MCF 10A (cell line): ENCODE results near the gene PRKN. TPM values are rescaled to one million over a fixed set of nuclear protein-coding genes. Genes with fewer than 3 reads are reported as not detected.
A peak's percentile ranks its signal among the peaks of the same experiment; 100 is the strongest.

Experiments used
- BruUV-seq: library from RNA; stranded (reverse); fragments of 400-500 nt; replicated peaks from 2 replicates; lab custom pipeline; 2021; lab: Mats Ljungman, UMichigan
- CTCF ChIA-PET: fragments of 300-600 bp; sonication (Branson Sonifier 250); formaldehyde crosslinking; extraction: SDS; loops from one replicate; lab custom pipeline; 2021; ENCODE audit warnings: antibody characterized with exemption, inconsistent platforms; lab: Yijun Ruan, JAX
- POLR2A ChIA-PET: fragments of 300-600, 350-650 bp; sonication (Branson Sonifier 250); formaldehyde crosslinking; extraction: SDS; loops from one replicate; lab custom pipeline; 2020; ENCODE audit warnings: antibody characterized with exemption, inconsistent platforms; lab: Yijun Ruan, JAX
- DNase-seq: peaks from one replicate; pipeline ENCODE4 v3.0.0-alpha.2; 2018; ENCODE audit not compliant: unreplicated experiment
- H3K27ac Mint-ChIP-seq: one replicate; pipeline ENCODE4 v1.8.0; 2022; ENCODE audit warnings: mild to moderate bottlenecking, low read depth, mixed read lengths; ENCODE audit not compliant: unreplicated experiment
- H3K27me3 Mint-ChIP-seq: one replicate; pipeline ENCODE4 v1.8.0; 2022; ENCODE audit warnings: mixed read lengths; ENCODE audit not compliant: insufficient read depth, unreplicated experiment
- H3K36me3 Mint-ChIP-seq: one replicate; pipeline ENCODE4 v1.8.0; 2022; ENCODE audit warnings: mild to moderate bottlenecking, moderate library complexity, mixed read lengths; ENCODE audit not compliant: insufficient read depth, unreplicated experiment
- H3K4me1 Mint-ChIP-seq: one replicate; pipeline ENCODE4 v1.8.0; 2022; ENCODE audit warnings: mixed read lengths; ENCODE audit not compliant: insufficient read depth, unreplicated experiment
- H3K4me3 Mint-ChIP-seq: one replicate; pipeline ENCODE4 v1.8.0; 2022; ENCODE audit warnings: mild to moderate bottlenecking, moderate library complexity, mixed read lengths; ENCODE audit not compliant: unreplicated experiment
- H3K9me3 Mint-ChIP-seq: one replicate; pipeline ENCODE4 v1.8.0; 2022; ENCODE audit warnings: mixed read lengths; ENCODE audit not compliant: unreplicated experiment
- intact Hi-C: fragments of 100-400 bp; cut with micrococcal nuclease; formaldehyde crosslinking; loops from 2 replicates; pipeline ENCODE4 v1.14.1; 2022
- total RNA-seq: library from RNA; stranded (reverse); gene quantifications from 2 replicates; pipeline ENCODE4 v1.2.3, GENCODE V29; 2022
- TF ChIP-seq, protein P1 (sequence below): fragments of 200-600 bp; IDR thresholded peaks from one replicate; pipeline ENCODE4 v1.8.0; 2022; ENCODE audit warnings: antibody characterized with exemption, mild to moderate bottlenecking; ENCODE audit not compliant: unreplicated experiment

PRKN gene
- total RNA-seq, 1 experiment from 2014 or later = 2.5 TPM

DNA sequence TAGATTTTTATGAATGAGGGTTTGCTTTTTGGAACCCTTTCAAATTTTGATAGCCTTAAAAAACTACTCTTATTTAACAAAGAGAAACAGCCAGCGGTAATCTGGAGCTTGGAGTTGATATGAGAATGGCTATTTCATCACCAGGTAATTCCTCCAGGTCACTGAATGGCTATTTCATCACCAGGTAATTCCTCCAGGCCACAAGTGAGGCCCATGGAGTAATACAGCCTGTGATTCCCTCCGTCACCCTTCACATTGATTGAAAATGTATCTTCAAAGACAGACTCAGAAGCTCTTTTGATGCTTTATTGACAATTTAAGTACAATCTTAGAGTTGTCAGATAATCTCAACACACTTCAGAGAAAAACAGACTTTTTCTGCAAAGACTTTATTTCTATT, 1380.4 kb downstream of the PRKN start:
- POLR2A ChIA-PET = interaction anchor here (1.0 kb wide), 1 partner anchor 8 kb away, joined by 3 read pairs; no protein-coding TSS in a partner anchor
- no peaks in the 10 kb centered on the region for H3K27me3 Mint-ChIP-seq
- CTCF ChIA-PET = no interaction called here

DNA sequence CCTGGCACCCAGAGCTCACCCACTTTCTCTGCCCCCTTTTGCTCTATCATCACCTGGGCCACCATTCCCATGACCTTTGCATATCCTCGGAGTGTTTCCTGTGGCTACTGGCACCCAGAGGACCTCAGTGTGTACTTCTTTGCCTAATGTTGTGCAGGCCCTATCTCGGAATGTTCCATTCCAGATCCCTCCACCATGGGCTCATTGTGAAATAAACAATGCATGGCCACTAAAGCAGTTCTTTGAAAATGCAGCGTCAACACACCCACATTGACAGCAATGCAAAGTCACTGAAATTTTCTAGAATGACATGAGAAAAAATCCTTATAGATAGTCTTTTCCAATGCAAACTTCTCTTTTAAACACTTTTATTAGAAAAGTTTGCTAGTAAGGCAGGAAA, 1380.8 kb downstream of the PRKN start:
- Mint-ChIP-seq H3K27ac (no peak overlapping the region), H3K4me3 (no peak overlapping the region), H3K36me3 (no peaks in the 10 kb centered on the region), H3K27me3 (no peaks in the 10 kb centered on the region), H3K4me1 (no peaks in the 10 kb centered on the region), H3K9me3 (no peaks in the 10 kb centered on the region)
- POLR2A ChIA-PET = interaction anchor here (1.0 kb wide), 1 partner anchor 9 kb away, joined by 3 read pairs; no protein-coding TSS in a partner anchor
- BruUV-seq = no TSS peak
- no peak for DNase-seq
- CTCF ChIA-PET = interaction anchor here (0.6 kb wide), 1 partner anchor 84 kb away, joined by 3 read pairs; no protein-coding TSS in a partner anchor
- intact Hi-C loops = no loop called here
- TF ChIP-seq, protein P1, sequence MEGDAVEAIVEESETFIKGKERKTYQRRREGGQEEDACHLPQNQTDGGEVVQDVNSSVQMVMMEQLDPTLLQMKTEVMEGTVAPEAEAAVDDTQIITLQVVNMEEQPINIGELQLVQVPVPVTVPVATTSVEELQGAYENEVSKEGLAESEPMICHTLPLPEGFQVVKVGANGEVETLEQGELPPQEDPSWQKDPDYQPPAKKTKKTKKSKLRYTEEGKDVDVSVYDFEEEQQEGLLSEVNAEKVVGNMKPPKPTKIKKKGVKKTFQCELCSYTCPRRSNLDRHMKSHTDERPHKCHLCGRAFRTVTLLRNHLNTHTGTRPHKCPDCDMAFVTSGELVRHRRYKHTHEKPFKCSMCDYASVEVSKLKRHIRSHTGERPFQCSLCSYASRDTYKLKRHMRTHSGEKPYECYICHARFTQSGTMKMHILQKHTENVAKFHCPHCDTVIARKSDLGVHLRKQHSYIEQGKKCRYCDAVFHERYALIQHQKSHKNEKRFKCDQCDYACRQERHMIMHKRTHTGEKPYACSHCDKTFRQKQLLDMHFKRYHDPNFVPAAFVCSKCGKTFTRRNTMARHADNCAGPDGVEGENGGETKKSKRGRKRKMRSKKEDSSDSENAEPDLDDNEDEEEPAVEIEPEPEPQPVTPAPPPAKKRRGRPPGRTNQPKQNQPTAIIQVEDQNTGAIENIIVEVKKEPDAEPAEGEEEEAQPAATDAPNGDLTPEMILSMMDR = no peak

More for the DNA sequence above, 1380.4 kb downstream of the PRKN start:
- Mint-ChIP-seq H3K4me3 (no peak overlapping the region), H3K4me1 (no peaks in the 10 kb centered on the region), H3K36me3 (no peaks in the 10 kb centered on the region), H3K27ac (no peak overlapping the region), H3K9me3 (no peaks in the 10 kb centered on the region)
- BruUV-seq = no TSS peak
- DNase-seq = peak; percentile 15
- TF ChIP-seq, protein P1 = no peak
- intact Hi-C loops = no loop called here

DNA sequence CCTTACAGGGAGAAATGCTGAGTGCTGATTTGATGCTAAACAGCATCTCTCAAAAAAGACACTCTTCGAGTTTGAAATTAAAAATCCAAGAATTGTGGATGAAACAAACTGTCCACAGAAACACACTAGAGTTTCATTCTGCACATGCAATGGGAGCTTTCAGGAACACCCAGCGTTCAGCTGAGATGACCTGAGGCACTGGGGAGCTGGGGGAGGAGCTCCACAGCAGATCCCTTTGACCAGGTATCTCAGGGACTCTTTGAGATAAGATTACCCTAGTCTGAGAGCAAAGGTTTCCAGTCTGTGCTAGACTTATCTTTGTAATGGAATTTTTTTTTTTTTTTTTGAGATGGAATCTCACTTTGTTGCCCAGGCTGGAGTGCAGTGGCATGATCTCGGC, 1382.9 kb downstream of the PRKN start:
- BruUV-seq = no TSS peak

DNA sequence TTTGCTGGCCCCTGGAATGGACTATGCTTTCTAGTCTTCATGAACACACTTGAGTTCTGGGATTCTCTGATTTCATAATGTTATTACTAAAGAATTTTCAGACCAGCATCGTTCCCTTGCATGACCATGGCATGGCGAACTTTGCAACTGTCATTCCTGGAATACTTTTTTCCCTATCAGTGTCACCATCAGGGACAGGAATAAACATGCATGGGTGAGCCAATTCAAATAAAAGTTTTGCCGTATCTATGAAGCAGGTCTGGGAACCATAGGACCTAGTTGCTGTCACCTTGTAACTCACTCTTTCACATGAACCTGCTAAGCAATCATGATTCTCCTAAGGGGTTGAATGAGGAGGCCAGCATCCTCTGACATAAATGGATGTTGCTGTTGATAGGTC, 1385.5 kb downstream of the PRKN start:
- H3K4me3 Mint-ChIP-seq = no peak overlapping the region
- TF ChIP-seq, protein P1 = no peak
- H3K27ac Mint-ChIP-seq = no peak overlapping the region
- DNase-seq = no peak
- no peaks in the 10 kb centered on the region for H3K9me3 Mint-ChIP-seq
- ChIA-PET CTCF (interaction anchor here (0.6 kb wide), 1 partner anchor 18 kb away, joined by 4 read pairs; no protein-coding TSS in a partner anchor), POLR2A (no interaction called here)
- BruUV-seq = no TSS peak
- no peaks in the 10 kb centered on the region for H3K4me1 Mint-ChIP-seq
- no peaks in the 10 kb centered on the region for H3K27me3 Mint-ChIP-seq
- intact Hi-C loops = no loop called here
- H3K36me3 Mint-ChIP-seq = no peaks in the 10 kb centered on the region

More for the DNA sequence above, 1382.9 kb downstream of the PRKN start:
- Mint-ChIP-seq H3K4me1 (no peaks in the 10 kb centered on the region), H3K36me3 (no peaks in the 10 kb centered on the region), H3K4me3 (no peak overlapping the region), H3K27ac (no peak overlapping the region), H3K9me3 (no peaks in the 10 kb centered on the region), H3K27me3 (no peaks in the 10 kb centered on the region)
- CTCF ChIA-PET = interaction anchor here (0.9 to 1.3 kb wide), 2 partner anchors 11 to 26 kb away, joined by 3 read pairs; no protein-coding TSS in a partner anchor
- POLR2A ChIA-PET = no interaction called here
- DNase-seq = no peak
- TF ChIP-seq, protein P1 = no peak
- intact Hi-C loops = no loop called here
